HL-60 (cell line): ENCODE data around the gene NSUN7.

ENCODE experiments used
- DNase-seq, 2 experiments: peaks; one replicate each; pipeline ENCODE4 v3.0.0-alpha.2; 2010 to 2020; ENCODE audit warnings: low read depth in 1 of 2, low spot score in 1 of 2
- H3K27ac ChIP-seq: fragments of 250-450 bp; sonication (Bioruptor Pico); replicated peaks from 2 replicates; pipeline ENCODE4 v1.5.1; 2020; ENCODE audit warnings: mild to moderate bottlenecking, moderate library complexity
- H3K27me3 ChIP-seq: fragments of 250-450 bp; sonication (Bioruptor Pico); 2 replicates; pipeline ENCODE4 v1.5.1; 2021; ENCODE audit warnings: mild to moderate bottlenecking, moderate library complexity; ENCODE audit not compliant: insufficient read depth, poor library complexity, severe bottlenecking
- H3K4me3 ChIP-seq: replicated peaks from 2 replicates; pipeline ENCODE4 v1.5.1; 2011; ENCODE audit warnings: mild to moderate bottlenecking, control low read depth, low read length; ENCODE audit not compliant: insufficient read depth
- GABPA ChIP-seq: IDR thresholded peaks from 2 replicates; pipeline ENCODE4 v1.6.1; 2012; ENCODE audit warnings: low read depth
- POLR2AphosphoS5 ChIP-seq: IDR thresholded peaks from 2 replicates; pipeline ENCODE4 v1.6.1; 2012; ENCODE audit warnings: low read depth
- SPI1 ChIP-seq: IDR thresholded peaks from 2 replicates; pipeline ENCODE4 v1.6.1; 2012; ENCODE audit warnings: low read depth, mild to moderate bottlenecking, borderline replicate concordance
- TF ChIP-seq, protein P1 (sequence below): IDR thresholded peaks from 2 replicates; pipeline ENCODE4 v1.6.1; 2012; ENCODE audit warnings: low read depth; ENCODE audit not compliant: insufficient replicate concordance
- TF ChIP-seq, protein P2 (sequence below): IDR thresholded peaks from one replicate; pipeline ENCODE4 v1.5.1; 2011; ENCODE audit warnings: low read length, control low read depth, inconsistent platforms; ENCODE audit not compliant: insufficient read depth

The NSUN7 gene

DNA sequence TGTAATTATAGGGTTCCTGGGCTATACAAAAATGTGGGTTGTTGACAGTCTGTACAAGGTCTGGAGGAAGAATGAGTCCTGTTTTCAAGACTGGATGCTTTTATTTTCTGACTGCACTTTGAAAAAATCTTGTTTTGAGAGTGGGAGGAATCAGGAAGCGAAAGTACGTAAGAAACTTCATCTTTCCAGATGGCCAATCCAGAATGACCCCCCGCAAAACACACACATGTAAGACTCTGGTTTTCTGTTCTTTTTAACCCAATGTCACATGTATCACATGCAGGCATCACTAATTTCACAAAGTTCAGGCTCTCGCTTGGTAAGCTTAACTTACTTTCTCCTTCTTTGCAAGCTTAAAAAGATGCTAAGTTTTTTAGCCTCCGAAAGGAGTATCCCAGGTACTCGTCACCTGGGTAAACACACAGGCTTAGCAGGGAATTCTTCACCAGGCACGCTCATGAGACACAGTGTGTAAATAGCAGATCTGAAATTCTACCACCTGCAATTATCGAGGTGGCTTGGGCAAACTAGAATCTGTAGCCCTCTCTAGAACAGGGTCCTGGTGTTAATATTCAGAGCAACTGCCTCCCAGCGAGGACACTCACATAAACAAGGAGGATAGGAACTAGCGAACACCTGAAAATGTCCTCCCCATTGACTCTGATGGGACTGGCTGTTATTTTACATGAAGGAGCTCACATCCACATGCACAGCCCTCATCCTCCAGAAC, 90.7 kb downstream of the NSUN7 start:
- no peak overlapping the region for H3K4me3 ChIP-seq

DNA sequence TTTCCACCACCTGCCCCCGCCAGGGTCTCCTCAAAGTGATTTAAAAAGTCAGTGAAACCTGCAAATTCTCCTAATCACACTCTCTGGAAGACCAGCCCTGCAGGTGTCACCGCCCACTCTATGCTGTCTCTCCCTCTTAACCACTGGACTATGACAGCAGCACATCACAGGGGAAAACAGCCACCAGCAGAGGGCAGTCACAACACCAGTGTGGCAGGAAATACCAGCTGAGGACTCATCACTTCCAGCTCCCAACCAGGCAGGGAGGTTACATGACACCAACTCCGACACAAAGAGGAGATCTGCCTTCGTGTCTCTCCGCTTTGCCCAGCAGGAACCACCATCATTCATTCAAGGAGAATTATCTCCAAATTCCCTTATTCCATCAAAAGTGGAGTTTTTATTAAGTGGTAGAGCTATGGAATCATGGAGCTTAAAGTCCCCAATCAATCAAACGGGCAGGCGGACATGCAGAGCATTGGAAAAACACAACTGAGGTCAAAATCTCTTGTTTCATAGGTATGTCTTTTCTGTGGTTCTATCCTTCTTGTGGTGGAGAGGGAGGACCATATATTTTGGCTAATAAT, 91.3 kb downstream of the NSUN7 start:
- H3K27me3 ChIP-seq: no peaks in the 10 kb centered on the region
- TF ChIP-seq, protein P1, sequence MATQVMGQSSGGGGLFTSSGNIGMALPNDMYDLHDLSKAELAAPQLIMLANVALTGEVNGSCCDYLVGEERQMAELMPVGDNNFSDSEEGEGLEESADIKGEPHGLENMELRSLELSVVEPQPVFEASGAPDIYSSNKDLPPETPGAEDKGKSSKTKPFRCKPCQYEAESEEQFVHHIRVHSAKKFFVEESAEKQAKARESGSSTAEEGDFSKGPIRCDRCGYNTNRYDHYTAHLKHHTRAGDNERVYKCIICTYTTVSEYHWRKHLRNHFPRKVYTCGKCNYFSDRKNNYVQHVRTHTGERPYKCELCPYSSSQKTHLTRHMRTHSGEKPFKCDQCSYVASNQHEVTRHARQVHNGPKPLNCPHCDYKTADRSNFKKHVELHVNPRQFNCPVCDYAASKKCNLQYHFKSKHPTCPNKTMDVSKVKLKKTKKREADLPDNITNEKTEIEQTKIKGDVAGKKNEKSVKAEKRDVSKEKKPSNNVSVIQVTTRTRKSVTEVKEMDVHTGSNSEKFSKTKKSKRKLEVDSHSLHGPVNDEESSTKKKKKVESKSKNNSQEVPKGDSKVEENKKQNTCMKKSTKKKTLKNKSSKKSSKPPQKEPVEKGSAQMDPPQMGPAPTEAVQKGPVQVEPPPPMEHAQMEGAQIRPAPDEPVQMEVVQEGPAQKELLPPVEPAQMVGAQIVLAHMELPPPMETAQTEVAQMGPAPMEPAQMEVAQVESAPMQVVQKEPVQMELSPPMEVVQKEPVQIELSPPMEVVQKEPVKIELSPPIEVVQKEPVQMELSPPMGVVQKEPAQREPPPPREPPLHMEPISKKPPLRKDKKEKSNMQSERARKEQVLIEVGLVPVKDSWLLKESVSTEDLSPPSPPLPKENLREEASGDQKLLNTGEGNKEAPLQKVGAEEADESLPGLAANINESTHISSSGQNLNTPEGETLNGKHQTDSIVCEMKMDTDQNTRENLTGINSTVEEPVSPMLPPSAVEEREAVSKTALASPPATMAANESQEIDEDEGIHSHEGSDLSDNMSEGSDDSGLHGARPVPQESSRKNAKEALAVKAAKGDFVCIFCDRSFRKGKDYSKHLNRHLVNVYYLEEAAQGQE: no peak
- TF ChIP-seq POLR2AphosphoS5 (no peak), SPI1 (no peak), GABPA (no peak)
- TF ChIP-seq, protein P2, sequence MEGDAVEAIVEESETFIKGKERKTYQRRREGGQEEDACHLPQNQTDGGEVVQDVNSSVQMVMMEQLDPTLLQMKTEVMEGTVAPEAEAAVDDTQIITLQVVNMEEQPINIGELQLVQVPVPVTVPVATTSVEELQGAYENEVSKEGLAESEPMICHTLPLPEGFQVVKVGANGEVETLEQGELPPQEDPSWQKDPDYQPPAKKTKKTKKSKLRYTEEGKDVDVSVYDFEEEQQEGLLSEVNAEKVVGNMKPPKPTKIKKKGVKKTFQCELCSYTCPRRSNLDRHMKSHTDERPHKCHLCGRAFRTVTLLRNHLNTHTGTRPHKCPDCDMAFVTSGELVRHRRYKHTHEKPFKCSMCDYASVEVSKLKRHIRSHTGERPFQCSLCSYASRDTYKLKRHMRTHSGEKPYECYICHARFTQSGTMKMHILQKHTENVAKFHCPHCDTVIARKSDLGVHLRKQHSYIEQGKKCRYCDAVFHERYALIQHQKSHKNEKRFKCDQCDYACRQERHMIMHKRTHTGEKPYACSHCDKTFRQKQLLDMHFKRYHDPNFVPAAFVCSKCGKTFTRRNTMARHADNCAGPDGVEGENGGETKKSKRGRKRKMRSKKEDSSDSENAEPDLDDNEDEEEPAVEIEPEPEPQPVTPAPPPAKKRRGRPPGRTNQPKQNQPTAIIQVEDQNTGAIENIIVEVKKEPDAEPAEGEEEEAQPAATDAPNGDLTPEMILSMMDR: peak; percentile 95
- DNase-seq: peak; percentile 63 to 82
- H3K27ac ChIP-seq: no peak overlapping the region
- H3K4me3 ChIP-seq: no peak overlapping the region

More for the DNA sequence above, 90.7 kb downstream of the NSUN7 start:
- TF ChIP-seq, protein P1: no peak
- no peak for TF ChIP-seq GABPA
- TF ChIP-seq SPI1: no peak
- TF ChIP-seq POLR2AphosphoS5: no peak
- no peak for DNase-seq
- Histone ChIP-seq H3K27ac (no peak overlapping the region), H3K27me3 (no peaks in the 10 kb centered on the region)

DNA sequence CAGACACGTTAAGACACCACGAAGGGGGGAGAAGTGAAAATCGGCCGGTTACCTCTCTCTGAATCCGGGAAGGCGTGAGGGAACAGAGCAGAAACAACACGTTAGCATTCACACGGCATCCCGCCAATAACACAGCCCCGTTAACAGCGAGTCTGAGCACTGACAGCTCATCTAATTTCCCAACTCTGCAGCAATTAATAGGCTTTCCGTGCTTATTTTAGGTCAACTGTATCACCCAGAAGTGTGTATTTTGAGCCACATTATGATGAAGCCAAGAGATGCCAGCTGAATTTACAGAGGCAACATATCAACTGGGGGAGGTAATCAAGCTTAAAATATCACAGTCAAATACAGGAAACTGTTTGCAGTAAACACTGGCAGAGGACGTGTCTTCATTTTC, 92.6 kb downstream of the NSUN7 start:
- DNase-seq: no peak
- Histone ChIP-seq H3K4me3 (no peak overlapping the region), H3K27me3 (no peaks in the 10 kb centered on the region), H3K27ac (no peak overlapping the region)
- TF ChIP-seq POLR2AphosphoS5 (no peak), SPI1 (no peak), GABPA (no peak)
- TF ChIP-seq, protein P1: no peak

DNA sequence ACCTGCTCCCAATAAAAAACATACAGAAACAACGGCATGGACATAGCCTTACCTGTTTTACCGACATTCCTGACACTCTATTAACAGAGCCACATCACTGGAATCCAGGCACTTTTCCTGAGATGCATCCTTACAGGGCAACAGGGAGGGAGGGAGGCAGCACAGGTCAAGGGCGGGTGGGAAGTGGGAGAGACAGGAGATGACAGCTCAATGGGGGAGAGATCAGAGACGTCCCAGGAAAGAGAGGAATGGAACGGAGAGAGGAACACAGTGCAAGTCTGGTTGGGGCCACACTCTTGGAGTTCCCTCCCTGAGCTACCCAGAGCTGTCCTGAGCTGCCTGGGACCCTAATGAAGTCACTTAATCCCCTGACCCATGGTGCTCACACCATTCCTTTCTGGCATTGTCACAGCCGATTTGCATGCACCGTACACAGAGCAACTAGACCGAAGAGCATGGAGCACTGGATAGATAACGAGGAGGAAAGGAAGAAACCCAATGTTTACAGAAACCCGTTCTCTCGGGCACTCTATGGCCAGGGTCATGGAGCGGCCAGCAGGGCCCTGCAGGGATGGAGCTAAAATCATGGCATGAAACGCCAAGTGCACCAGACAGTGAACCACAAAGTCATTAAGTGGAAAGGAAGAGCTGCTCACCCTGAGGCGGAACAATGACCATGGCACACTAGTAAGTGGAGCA, 93.1 kb downstream of the NSUN7 start:
- H3K27me3 ChIP-seq: no peaks in the 10 kb centered on the region
- H3K27ac ChIP-seq: no peak overlapping the region
- H3K4me3 ChIP-seq: no peak overlapping the region
- no peak for DNase-seq
- TF ChIP-seq, protein P1: no peak
- TF ChIP-seq, protein P2: no peak
- TF ChIP-seq GABPA (no peak), POLR2AphosphoS5 (no peak), SPI1 (no peak)
